Measurements from ENCODE around the gene PLS1. TPM values are rescaled to one million over a fixed set of nuclear protein-coding genes. Genes with fewer than 3 reads are reported as not detected.

The PLS1 gene
- total RNA-seq, 2 donors from 2014 or later: 6.4 to 7.0 TPM

DNA sequence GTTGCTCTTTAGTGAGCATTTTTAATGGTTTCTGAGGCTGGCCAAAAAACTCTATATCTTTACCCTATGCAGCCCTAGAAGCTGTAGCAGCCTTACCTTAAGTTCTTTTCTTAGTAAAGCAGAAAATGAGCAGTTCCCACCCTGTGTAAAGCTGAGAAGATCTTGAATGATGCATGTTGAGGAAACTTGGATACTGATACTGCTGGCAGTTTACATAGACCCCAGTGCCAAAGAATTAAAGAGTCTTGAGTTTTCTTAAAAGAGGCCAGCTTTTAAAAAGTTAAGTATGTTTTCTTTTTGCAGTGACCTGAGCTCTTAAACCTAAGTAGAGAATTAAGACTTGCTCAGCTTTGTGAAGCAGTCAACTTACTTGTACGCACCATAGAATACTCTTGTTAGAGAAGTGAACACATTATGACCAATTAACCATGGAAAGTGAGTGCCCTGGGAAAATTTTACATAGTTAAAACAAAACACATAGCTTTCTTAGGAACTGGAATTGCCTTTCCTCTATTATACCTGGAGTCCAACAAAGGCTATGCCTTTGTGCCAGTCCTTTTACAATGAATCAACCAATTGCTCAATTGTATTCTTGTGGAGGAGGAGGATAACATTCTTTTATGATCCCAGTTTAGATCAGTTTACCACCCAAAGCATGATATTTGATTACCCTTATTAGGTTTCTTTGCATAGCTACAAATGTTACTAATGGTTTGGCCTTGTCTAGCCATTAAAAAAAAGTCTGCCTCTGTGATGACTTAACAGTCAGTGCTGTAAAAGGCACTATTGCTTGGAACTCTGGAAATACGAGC, 28.4 kb downstream of the PLS1 start:
- 71% methylated on average over 2 of the region's 2 CpGs for WGBS
- intact Hi-C loops (cut with DNase I): no loop called here
- no peak for TF ChIP-seq POLR2AphosphoS5 (IDR thresholded peaks at IDR 0.05)
- TF ChIP-seq CTCF (IDR thresholded peaks at IDR 0.05): no peak
- TF ChIP-seq POLR2A (IDR thresholded peaks at IDR 0.05): no peak

GRCh38 chr3:142625153-142625440, 28.9 kb downstream of the PLS1 start:
- WGBS: 78% methylated on average over 2 of the region's 2 CpGs
- H3K36me3 ChIP-seq: no peaks in the 10 kb centered on the region
- H3K27ac ChIP-seq: no peak overlapping the region
- no peak for TF ChIP-seq POLR2A (IDR thresholded peaks at IDR 0.05)
- no peak for DNase-seq (ENCODE audit: low spot score)
- H3K4me3 ChIP-seq: no peak overlapping the region
- no peaks in the 10 kb centered on the region for H3K27me3 ChIP-seq (replicated peaks; ENCODE audit: insufficient read depth)
- no peaks in the 10 kb centered on the region for H3K4me1 ChIP-seq (replicated peaks)
- no peaks in the 10 kb centered on the region for H3K9me3 ChIP-seq
- intact Hi-C loops (cut with DNase I): no loop called here

More for the DNA sequence above, 28.4 kb downstream of the PLS1 start:
- H3K9me3 ChIP-seq: no peaks in the 10 kb centered on the region
- DNase-seq (ENCODE audit: low spot score): no peak
- H3K4me1 ChIP-seq (replicated peaks): no peaks in the 10 kb centered on the region
- no peak overlapping the region for H3K27ac ChIP-seq
- H3K27me3 ChIP-seq (replicated peaks; ENCODE audit: insufficient read depth): no peaks in the 10 kb centered on the region
- no peak overlapping the region for H3K4me3 ChIP-seq
- H3K36me3 ChIP-seq: no peaks in the 10 kb centered on the region

DNA sequence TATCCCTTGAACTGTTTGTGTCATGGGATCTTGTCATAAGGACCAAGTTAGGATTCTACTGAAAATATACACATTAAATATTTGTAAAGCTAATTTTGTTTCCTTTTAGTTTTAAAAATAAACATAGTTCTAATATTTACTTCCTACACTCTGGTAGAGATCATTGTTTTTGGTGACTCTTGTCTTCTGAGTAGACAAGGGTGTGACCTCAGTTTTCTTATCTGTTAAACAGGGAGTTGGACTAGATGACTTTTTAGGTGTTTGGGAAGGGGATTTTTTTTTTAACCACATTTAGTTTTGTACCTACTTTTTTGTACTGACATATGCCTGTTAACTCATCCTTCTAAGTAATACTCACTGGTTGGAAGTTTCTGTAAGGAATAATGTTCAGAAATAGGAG, 30.8 kb downstream of the PLS1 start:
- TF ChIP-seq POLR2AphosphoS5 (IDR thresholded peaks at IDR 0.05): no peak
- TF ChIP-seq CTCF (IDR thresholded peaks at IDR 0.05): no peak
- no peak for TF ChIP-seq POLR2A (IDR thresholded peaks at IDR 0.05)
- intact Hi-C loops (cut with DNase I): no loop called here
- no peaks in the 10 kb centered on the region for H3K36me3 ChIP-seq
- no peak overlapping the region for H3K27ac ChIP-seq
- H3K27me3 ChIP-seq (replicated peaks; ENCODE audit: insufficient read depth): no peaks in the 10 kb centered on the region
- DNase-seq (ENCODE audit: low spot score): no peak
- no peaks in the 10 kb centered on the region for H3K9me3 ChIP-seq
- no peak overlapping the region for H3K4me3 ChIP-seq
- no peaks in the 10 kb centered on the region for H3K4me1 ChIP-seq (replicated peaks)

GRCh38 chr3:142628801-142629200, 32.6 kb downstream of the PLS1 start:
- H3K27ac ChIP-seq: no peak overlapping the region
- DNase-seq (ENCODE audit: low spot score): no peak
- H3K36me3 ChIP-seq: no peaks in the 10 kb centered on the region
- no peaks in the 10 kb centered on the region for H3K4me1 ChIP-seq (replicated peaks)
- intact Hi-C loops (cut with DNase I): no loop called here
- H3K4me3 ChIP-seq: no peak overlapping the region
- TF ChIP-seq CTCF (IDR thresholded peaks at IDR 0.05): no peak
- TF ChIP-seq POLR2AphosphoS5 (IDR thresholded peaks at IDR 0.05): no peak
- no peak for TF ChIP-seq POLR2A (IDR thresholded peaks at IDR 0.05)
- WGBS: 81% methylated on average over 1 of the region's 1 CpG
- no peaks in the 10 kb centered on the region for H3K9me3 ChIP-seq
- H3K27me3 ChIP-seq (replicated peaks; ENCODE audit: insufficient read depth): no peaks in the 10 kb centered on the region

GRCh38 chr3:142633073-142633472, 36.9 kb downstream of the PLS1 start:
- WGBS: 67% methylated on average over 5 of the region's 5 CpGs
- no peak for DNase-seq (ENCODE audit: low spot score)
- TF ChIP-seq CTCF (IDR thresholded peaks at IDR 0.05) (no peak), POLR2A (IDR thresholded peaks at IDR 0.05) (no peak), POLR2AphosphoS5 (IDR thresholded peaks at IDR 0.05) (no peak)
- Histone ChIP-seq H3K36me3 (no peaks in the 10 kb centered on the region), H3K4me3 (no peak overlapping the region), H3K9me3 (no peaks in the 10 kb centered on the region), H3K27me3 (replicated peaks; ENCODE audit: insufficient read depth) (no peaks in the 10 kb centered on the region), H3K4me1 (replicated peaks) (no peaks in the 10 kb centered on the region), H3K27ac (no peak overlapping the region)
- intact Hi-C loops (cut with DNase I): no loop called here
